ENCODE results near the gene SLC5A4. TPM values are rescaled to one million over a fixed set of nuclear protein-coding genes. Genes with fewer than 3 reads are reported as not detected.
"Not testable (repeated sequence)": the region's sequence is repeated elsewhere in the genome, so short reads cannot be mapped to it uniquely, and the experiment has no call there.

The SLC5A4 gene
- total RNA-seq (2014; rRNA removed; shearing (Covaris generic)), result 0.10 TPM in 1 of 2 replicates, not detected in the other

DNA sequence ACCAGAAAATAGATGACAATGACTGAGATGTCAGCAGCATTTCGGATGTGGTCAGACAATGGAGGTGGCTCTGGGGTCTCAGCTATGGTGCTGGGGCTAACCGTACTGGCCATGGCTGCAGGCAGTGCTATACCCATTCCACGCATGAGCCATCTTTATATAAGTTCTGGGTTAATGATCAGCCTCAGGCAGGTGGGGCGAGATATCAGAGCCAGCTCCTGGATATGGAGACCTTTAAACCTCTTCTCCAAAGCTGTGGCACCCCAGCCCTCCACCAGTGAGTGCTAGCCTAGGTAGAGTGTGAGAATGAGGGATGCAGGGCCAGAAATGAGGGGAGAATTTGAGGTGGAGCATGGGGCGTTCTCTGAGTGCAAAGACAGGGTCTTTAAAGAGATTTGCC lies at the start of gene SLC5A4:
TSS of gene SLC5A4 (minus strand) at position 131 of the 400 bp plus-strand sequence. CDS start at position 113, 18 bp downstream.
- Histone ChIP-seq H3K4me3 (no peak within 1 kb of the TSS), H3K36me3 (no peaks in the 10 kb centered on the region), H3K27ac (no peak within 1 kb of the TSS), H3K4me1 (no peaks in the 10 kb centered on the region), H3K27me3 (no peaks in the 10 kb centered on the region), H3K9me3 (replicated peaks) (no peaks in the 10 kb centered on the region)
- no peak for DNase-seq

DNA sequence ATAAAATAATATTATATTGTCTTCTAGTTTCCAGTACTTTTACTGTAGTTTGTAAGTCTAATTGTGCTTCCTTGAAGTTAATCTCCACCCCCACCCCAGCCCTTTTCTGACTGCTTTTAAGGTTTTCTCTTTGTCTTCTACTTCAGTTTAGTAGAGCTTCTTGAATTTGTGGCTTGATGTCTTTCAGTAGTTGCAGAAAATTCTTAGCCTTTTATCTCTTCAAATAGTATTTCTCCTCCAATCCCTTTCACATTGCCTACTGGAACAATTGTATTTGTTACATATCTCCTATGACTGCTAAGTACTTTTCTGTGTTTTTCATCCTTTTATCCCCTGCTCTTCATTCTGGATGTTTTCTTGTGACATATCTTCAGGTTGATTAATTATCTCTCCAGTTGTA lies 38.8 kb upstream of the SLC5A4 start:
- not testable (repeated sequence) for DNase-seq; H3K27ac ChIP-seq; H3K4me1 ChIP-seq; H3K4me3 ChIP-seq; H3K36me3 ChIP-seq; H3K9me3 ChIP-seq (replicated peaks); H3K27me3 ChIP-seq

DNA sequence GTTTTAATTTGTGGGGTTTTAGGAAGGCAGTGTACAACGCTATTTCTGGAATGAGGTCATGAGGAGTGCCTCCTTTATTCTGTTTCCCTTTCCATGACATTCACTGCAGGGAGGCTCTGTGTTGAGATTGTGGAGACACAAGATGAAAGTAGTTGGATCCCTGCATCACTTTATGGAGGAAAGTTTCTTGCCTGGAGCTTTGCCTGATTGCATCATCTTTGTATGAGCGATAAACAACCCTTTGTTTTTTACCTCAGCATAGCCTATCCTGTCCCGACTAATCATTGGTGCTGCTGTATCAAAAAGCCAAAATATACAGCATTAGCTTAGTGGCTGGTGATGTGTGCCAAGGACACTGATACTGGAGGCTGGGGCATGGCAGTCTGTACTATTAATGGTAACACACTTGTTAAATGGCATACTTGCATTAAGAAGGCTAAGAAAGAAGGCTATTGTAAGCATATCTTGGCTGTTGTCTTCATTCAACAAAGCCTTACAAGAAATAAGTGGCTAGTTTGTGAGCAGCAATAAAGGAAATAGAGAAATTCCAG lies 31.2 kb upstream of the SLC5A4 start:
- DNase-seq, result no peak
- no peaks in the 10 kb centered on the region for H3K36me3 ChIP-seq
- H3K4me3 ChIP-seq, result no peak overlapping the region
- H3K27me3 ChIP-seq, result no peaks in the 10 kb centered on the region
- no peaks in the 10 kb centered on the region for H3K9me3 ChIP-seq (replicated peaks)
- H3K27ac ChIP-seq, result no peak overlapping the region
- H3K4me1 ChIP-seq, result no peaks in the 10 kb centered on the region

DNA sequence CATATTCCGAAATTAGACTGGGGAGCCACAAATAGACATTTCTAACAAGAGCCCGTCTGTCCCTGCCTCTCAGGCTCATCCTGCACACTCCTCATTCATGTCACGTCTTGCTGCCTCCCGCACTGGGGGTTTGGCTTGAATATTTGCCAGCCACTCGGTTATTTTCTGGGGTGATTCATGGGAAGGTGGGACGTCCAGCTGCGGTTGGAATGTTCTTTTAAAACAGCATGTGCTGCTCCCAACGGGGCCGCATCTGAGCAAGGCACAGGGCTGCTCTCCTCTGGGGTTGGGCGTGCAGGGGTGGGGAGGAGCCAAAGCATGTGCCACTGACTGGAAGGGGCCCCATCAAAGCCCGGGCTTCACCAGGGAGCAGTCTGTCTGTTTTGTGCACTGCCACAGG lies 25.9 kb upstream of the SLC5A4 start:
- no peaks in the 10 kb centered on the region for H3K4me1 ChIP-seq
- DNase-seq, result peak; percentile 33 to 43
- no peaks in the 10 kb centered on the region for H3K27me3 ChIP-seq

DNA sequence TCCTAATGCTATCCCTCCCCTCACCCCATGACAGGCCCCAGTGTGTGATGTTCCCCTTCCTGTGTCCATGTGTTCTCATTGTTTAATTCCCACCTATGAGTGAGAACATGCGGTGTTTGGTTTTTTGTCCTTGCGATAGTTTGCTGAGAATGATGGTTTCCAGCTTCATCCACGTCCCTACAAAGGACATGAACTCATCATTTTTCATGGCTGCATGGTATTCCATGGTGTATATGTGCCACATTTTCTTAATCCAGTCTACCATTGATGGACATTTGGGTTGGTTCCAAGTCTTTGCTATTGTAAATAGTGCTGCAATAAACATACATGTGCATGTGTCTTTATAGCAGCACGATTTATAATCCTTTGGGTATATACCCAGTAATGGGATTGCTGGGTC lies 20.2 kb upstream of the SLC5A4 start:
- not testable (repeated sequence) for H3K27ac ChIP-seq; H3K27me3 ChIP-seq; DNase-seq; H3K4me1 ChIP-seq; H3K4me3 ChIP-seq; H3K36me3 ChIP-seq; H3K9me3 ChIP-seq (replicated peaks)

More for the DNA sequence above, 25.9 kb upstream of the SLC5A4 start:
- H3K27ac ChIP-seq, result no peak overlapping the region
- H3K36me3 ChIP-seq, result no peaks in the 10 kb centered on the region
- no peak overlapping the region for H3K4me3 ChIP-seq
- H3K9me3 ChIP-seq (replicated peaks), result no peaks in the 10 kb centered on the region

DNA sequence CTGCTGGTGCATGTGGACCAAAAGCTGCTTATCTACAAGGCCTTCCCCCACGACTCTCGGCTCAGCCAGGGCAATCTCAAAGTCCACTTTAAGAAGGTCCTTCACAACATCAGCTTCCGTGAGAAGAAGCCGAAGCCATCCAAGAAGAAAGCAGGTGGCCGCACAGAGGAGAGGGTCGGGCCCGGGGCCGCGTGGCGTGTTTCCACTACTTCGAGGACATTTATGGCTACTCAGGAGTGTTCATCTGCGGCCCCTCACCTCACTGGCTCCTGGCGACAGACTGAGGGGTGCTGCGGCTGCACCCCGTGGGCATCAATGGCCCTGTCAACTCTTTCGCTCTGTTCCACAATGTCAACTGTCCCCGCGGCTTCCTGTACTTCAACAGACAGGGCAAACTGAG lies 16.2 kb upstream of the SLC5A4 start:
- H3K4me1 ChIP-seq, result no peaks in the 10 kb centered on the region
- no peaks in the 10 kb centered on the region for H3K36me3 ChIP-seq

DNA sequence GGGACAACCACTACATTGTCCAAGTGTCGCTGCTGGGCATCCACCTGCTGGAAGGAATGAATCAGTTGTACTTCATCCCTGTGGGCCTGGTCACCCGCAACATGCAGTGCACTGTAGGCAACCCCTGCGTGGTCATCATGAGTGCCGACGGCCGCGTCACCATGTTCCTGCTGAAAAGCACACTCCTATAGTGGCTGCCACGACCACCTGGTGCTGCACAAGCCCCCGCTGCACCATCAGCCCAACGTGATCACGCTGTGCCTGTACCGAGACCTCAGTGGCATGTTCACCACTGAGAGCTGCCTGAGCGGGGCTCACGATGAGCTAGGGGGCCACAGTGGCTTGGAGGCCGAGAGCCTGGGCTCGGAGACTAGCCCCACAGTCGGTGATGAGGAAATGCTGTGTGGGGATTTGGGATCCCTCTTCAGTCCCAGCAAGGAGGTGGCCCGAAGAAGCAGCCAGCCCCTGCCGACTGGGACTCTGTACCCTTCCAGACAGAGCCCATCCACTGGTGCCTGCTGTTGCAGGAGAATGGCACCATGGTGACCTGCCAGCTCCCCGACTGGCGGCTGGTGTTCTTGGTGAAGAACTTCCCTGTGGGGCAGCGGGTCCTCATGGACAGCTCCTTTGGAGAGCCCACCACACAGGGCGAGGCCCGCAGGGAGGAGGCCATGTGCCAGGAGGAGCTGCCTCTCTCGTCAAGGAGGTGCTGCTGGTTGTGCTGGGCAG lies 15.7 kb upstream of the SLC5A4 start:
- DNase-seq, result no peak
- Histone ChIP-seq H3K27me3 (no peaks in the 10 kb centered on the region; the same call in 1 of the 2 replicates), H3K4me3 (no peak overlapping the region), H3K4me1 (no peaks in the 10 kb centered on the region), H3K27ac (no peak overlapping the region), H3K36me3 (no peaks in the 10 kb centered on the region), H3K9me3 (replicated peaks) (no peaks in the 10 kb centered on the region)

More for the DNA sequence above, 16.2 kb upstream of the SLC5A4 start:
- no peaks in the 10 kb centered on the region for H3K9me3 ChIP-seq (replicated peaks)
- H3K4me3 ChIP-seq, result no peak overlapping the region
- no peak overlapping the region for H3K27ac ChIP-seq
- no peak for DNase-seq
- no peaks in the 10 kb centered on the region; the same call in 1 of the 2 replicates for H3K27me3 ChIP-seq

DNA sequence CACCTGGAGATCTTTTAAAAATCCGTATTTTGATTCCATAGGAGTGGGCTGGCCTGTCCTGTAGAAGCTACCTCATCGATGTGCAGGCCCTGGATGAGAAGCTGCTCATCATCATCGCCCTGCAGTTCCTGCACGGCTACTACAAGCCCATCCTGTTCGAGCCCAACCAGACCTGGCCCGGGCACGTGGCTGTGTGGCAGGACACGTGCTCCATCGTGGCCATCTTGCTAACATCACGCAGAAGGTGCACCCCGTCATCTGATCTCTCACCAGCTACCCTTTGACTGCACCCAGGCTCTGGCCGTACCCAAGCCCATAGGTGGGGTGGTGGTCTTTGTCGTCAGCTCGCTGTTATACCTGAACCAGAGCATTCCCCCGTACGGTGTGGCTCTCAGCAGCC lies 14.2 kb upstream of the SLC5A4 start:
- DNase-seq, result no peak
- Histone ChIP-seq H3K36me3 (no peaks in the 10 kb centered on the region), H3K27me3 (no peaks in the 10 kb centered on the region; the same call in 1 of the 2 replicates), H3K9me3 (replicated peaks) (no peaks in the 10 kb centered on the region), H3K27ac (no peak overlapping the region), H3K4me3 (no peak overlapping the region), H3K4me1 (no peaks in the 10 kb centered on the region)

DNA sequence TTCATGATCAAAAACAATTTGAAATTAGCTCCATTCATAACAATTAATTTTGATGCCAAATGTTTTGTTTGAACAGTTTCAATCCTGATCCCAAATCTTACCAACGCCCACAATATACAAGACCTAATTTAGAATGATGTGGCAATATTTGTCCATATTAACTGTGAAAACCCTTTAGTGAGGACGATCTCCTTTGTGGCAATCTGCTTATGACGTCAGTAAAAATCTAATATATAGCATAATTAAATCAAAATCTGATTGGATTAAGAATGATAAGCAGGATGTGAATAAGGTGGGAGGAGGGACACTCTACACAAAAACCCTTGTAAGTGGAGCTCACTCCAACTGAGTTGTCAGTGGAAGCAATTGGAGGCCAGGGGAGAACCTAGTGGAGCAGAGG lies 11.9 kb upstream of the SLC5A4 start:
- no peaks in the 10 kb centered on the region for H3K4me1 ChIP-seq
- no peak overlapping the region for H3K4me3 ChIP-seq
- no peak overlapping the region for H3K27ac ChIP-seq
- H3K9me3 ChIP-seq (replicated peaks), result no peaks in the 10 kb centered on the region
- no peaks in the 10 kb centered on the region for H3K36me3 ChIP-seq
- no peaks in the 10 kb centered on the region for H3K27me3 ChIP-seq
- DNase-seq, result no peak

DNA sequence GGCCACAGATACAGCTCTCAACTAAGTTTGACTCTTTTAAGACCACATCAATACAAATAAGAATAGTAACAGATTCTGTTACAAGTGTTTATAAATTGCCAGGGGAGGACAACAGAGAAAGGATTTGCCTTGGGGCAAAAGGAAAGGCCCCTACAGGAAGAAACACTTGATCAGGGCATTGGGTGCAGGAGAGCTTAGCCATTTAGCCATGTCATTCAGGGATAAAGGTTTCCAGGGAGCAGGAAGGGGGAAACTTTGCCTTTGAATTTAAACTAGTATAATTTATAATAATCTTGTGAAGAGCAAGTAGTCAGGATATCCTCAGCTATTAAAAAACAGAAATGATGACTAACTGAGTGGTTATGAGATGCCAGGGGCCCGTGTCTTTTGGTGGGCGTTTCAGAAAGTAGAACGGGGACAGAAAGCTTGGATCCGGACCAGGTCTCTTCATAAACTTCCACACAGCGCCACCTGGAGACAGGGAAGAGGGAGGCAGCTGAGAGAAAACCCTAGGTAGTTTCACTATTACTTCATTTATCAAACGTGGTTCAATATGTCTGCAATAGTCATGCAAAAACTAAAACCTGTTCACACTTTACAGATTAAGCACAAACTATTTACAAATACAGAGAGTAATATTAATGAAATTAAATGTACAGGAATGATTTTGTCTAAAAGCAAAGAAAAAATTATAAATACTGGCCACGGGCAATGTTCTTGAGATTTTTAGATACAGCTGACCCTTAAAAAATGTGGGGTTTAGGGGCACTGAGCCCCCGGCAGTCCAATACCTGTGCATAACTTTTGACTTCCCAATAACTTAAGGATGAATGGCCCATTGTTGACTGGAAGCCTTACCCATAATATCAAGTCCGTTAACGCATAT lies 11.0 kb upstream of the SLC5A4 start:
- H3K4me3 ChIP-seq, result no peak overlapping the region
- H3K27ac ChIP-seq, result no peak overlapping the region
- DNase-seq, result peak; percentile 47 to 81
- H3K4me1 ChIP-seq, result no peaks in the 10 kb centered on the region
- H3K27me3 ChIP-seq, result no peaks in the 10 kb centered on the region
- no peaks in the 10 kb centered on the region for H3K36me3 ChIP-seq
- no peaks in the 10 kb centered on the region for H3K9me3 ChIP-seq (replicated peaks)

DNA sequence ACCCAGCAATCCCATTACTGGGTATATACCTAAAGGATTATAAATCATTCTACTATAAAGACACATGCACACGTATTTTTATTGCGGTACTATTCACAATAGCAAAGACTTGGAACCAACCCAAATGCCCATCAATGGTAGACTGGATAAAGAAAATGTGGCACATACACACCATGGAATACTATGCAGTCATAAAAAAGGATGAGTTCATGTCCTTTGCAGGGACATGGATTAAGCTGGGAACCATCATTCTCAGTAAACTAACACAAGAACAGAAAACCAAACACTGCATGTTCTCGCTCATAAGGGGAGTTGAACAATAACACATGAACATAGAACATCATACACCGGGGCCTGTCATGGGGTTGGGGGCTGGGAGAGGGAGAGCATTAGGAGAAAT lies 8.5 kb upstream of the SLC5A4 start:
- not testable (repeated sequence) for H3K36me3 ChIP-seq; H3K9me3 ChIP-seq (replicated peaks); H3K4me1 ChIP-seq; H3K27me3 ChIP-seq; H3K27ac ChIP-seq; H3K4me3 ChIP-seq; DNase-seq

DNA sequence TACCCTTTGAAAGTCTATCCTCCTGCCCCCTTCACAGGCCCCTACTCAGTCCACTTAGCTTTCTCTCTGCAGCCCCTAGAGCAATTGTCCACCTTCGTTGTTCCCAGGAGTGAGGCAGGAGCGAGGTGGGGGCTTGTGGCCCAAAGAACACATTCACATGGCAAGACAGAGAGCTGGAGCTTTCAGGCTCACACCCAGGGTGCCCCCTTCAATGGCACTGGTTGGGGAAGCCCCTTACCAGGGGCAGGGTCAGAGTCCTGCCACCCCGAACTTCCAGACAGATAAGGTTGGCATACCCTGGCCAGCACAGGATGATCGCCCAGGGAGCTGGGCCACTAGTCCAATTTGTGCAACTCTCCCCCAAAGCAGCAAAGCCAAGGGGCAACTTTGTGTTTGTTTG lies 6.2 kb upstream of the SLC5A4 start:
- Histone ChIP-seq H3K27ac (no peak overlapping the region), H3K27me3 (no peaks in the 10 kb centered on the region), H3K4me3 (no peak overlapping the region), H3K36me3 (no peaks in the 10 kb centered on the region), H3K4me1 (no peaks in the 10 kb centered on the region), H3K9me3 (replicated peaks) (no peaks in the 10 kb centered on the region)
- no peak for DNase-seq

DNA sequence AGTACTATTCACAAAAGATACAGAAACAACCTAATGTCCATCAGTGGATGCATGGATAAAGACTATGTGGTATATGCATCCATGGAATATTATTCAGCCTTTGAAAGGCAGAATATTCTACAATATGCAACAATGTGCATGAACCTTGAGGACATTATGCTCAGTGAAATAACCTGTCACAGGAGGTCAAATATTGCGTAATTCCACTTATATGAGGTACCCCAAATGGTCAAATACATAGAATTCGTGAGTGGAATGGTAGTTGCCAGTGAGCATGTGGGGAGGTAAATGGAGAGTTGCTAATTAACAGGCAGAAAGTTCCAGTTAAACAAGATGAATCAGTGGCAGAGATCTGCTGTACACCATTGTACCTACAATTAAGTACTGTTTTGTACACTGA lies 3.6 kb upstream of the SLC5A4 start:
- H3K4me3 ChIP-seq, result no peak overlapping the region
- DNase-seq, result no peak
- no peaks in the 10 kb centered on the region for H3K4me1 ChIP-seq
- no peaks in the 10 kb centered on the region for H3K27me3 ChIP-seq
- H3K27ac ChIP-seq, result no peak overlapping the region
- H3K36me3 ChIP-seq, result no peaks in the 10 kb centered on the region
- no peaks in the 10 kb centered on the region for H3K9me3 ChIP-seq (replicated peaks)

DNA sequence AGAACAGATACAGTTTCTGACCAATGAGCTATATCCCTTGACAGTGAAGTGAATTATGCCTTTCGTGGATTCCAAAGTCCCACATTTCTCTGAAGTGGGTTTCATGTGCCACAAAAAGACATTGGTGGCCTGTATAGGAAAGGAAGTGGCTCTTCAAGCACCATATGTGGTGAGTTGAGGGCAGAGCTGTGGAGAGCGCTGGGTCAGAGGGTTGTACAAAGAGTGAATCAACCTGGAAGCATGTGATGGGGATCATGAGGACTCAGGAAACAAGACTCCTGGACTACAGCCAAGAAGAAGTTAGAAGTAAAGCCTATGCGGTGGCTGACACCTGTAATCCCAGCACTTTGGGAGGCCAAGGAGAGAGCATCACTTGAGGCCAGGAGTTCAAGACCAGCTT lies 579 bp upstream of the SLC5A4 start:
- no peak for DNase-seq
- Histone ChIP-seq H3K36me3 (no peaks in the 10 kb centered on the region), H3K9me3 (replicated peaks) (no peaks in the 10 kb centered on the region), H3K27ac (no peak overlapping the region), H3K4me3 (no peak overlapping the region), H3K27me3 (no peaks in the 10 kb centered on the region), H3K4me1 (no peaks in the 10 kb centered on the region)

DNA sequence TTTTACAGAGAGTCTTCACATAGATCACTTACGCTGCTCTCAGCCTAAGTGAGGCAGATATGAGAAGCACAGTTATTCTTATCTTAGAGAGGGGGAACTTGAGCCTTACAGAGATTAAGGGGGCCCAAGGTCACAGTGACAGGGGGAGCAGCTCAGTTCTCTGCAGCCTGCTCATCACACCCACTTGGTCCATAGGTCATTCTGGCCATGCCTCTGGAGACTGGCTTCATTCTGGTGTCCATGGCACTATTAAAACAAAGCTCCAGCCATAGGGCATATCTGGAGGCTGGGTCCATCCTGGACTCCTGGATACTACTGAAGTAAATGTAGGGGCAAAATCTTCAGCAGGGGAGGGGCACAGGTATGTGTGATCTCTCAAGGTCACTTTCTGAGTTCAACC lies 5.9 kb downstream of the SLC5A4 start:
- Histone ChIP-seq H3K9me3 (replicated peaks) (no peaks in the 10 kb centered on the region), H3K27me3 (no peaks in the 10 kb centered on the region), H3K4me1 (no peaks in the 10 kb centered on the region), H3K4me3 (no peak overlapping the region), H3K36me3 (no peaks in the 10 kb centered on the region), H3K27ac (no peak overlapping the region)
- DNase-seq, result no peak
